H1 (cell line): ENCODE measurements around the gene INHBC. TPM values are rescaled to one million over a fixed set of nuclear protein-coding genes. Genes with fewer than 3 reads are reported as not detected.

Experiments
- CTCF ChIA-PET: fragments of 300-600 bp; sonication (Branson Sonifier 250); formaldehyde crosslinking; loops from one replicate; lab custom pipeline; 2021; ENCODE audit not compliant: partially characterized antibody; lab: Charles Lee
- POLR2A ChIA-PET: fragments of 300-600 bp; sonication (Branson Sonifier 250); formaldehyde crosslinking; loops from one replicate; lab custom pipeline; 2021; ENCODE audit warnings: inconsistent platforms; ENCODE audit not compliant: partially characterized antibody; lab: Charles Lee
- DNase-seq, 2 experiments: peaks; one replicate each; pipeline versions ENCODE4 v3.0.0 to v3.0.0-alpha.2; 2010 to 2022; ENCODE audit warnings: low spot score in 2 of 2, low read depth in 1 of 2, mixed read lengths in 1 of 2
- FAIRE-seq: peaks from 2 replicates; lab custom pipeline; 2011; peaks lifted over from hg19 to GRCh38; lab: Jason Lieb, UNC
- H2AFZ ChIP-seq: 2 replicates; pipeline ENCODE4 v1.8.1; 2012; ENCODE audit warnings: low read length, inconsistent platforms
- H2AK5ac ChIP-seq: 2 replicates; pipeline ENCODE4 v1.6.1; 2013; ENCODE audit warnings: low read depth, low read length
- H2BK120ac ChIP-seq: replicated peaks from 2 replicates; pipeline ENCODE3; 2013; ENCODE audit warnings: low read depth, low read length, inconsistent platforms
- H2BK12ac ChIP-seq: 2 replicates; pipeline ENCODE4 v1.6.1; 2013; ENCODE audit warnings: low read depth, low read length
- H2BK15ac ChIP-seq: 2 replicates; pipeline ENCODE4 v1.6.1; 2013; ENCODE audit warnings: low read length
- H2BK20ac ChIP-seq: 2 replicates; pipeline ENCODE4 v1.6.1; 2013; ENCODE audit warnings: low read length
- H2BK5ac ChIP-seq: 2 replicates; pipeline ENCODE4 v1.6.1; 2013; ENCODE audit warnings: low read depth, low read length
- H3K14ac ChIP-seq: 2 replicates; pipeline ENCODE4 v1.6.1; 2013; ENCODE audit warnings: inconsistent platforms; ENCODE audit not compliant: insufficient read length
- H3K18ac ChIP-seq: 2 replicates; pipeline ENCODE4 v1.6.1; 2013; ENCODE audit warnings: low read length; ENCODE audit errors: extremely low read depth
- H3K23ac ChIP-seq: 2 replicates; pipeline ENCODE4 v1.6.1; 2013; ENCODE audit warnings: inconsistent platforms; ENCODE audit not compliant: insufficient read length
- H3K23me2 ChIP-seq: 2 replicates; pipeline ENCODE4 v1.6.1; 2013; ENCODE audit warnings: low read depth, low read length
- H3K27ac ChIP-seq: 2 replicates; pipeline ENCODE4 v1.6.1; 2011; ENCODE audit warnings: low read depth, low read length, inconsistent platforms
- H3K27me3 ChIP-seq, 4 experiments: replicated peaks in 1 of 4; 1 replicate in 1 of 4; 2 replicates in 3 of 4; pipeline versions ENCODE4 v1.6.1 to v1.8.1; 2011 to 2013; ENCODE audit warnings: low read length in 3 of 4, mild to moderate bottlenecking in 3 of 4, inconsistent platforms in 2 of 4, mixed read lengths in 2 of 4, moderate library complexity in 1 of 4; ENCODE audit not compliant: control insufficient read depth in 3 of 4, insufficient read depth in 3 of 4; ENCODE audit errors: extremely low read depth in 1 of 4
- H3K36me3 ChIP-seq, 4 experiments: 2 replicates each; pipeline versions ENCODE4 v1.6.1 to v1.8.1; 2011 to 2013; ENCODE audit warnings: mild to moderate bottlenecking in 4 of 4, low read length in 3 of 4, moderate library complexity in 2 of 4, control low read depth in 1 of 4, inconsistent platforms in 1 of 4; ENCODE audit not compliant: insufficient read depth in 4 of 4, control insufficient read depth in 2 of 4
- H3K4ac ChIP-seq: replicated peaks from 2 replicates; pipeline ENCODE3; 2013; ENCODE audit warnings: low read length, low read depth, mixed read lengths, inconsistent platforms; ENCODE audit not compliant: insufficient read length
- H3K4me1 ChIP-seq, 4 experiments: replicated peaks in 1 of 4; 1 replicate in 1 of 4; 2 replicates in 3 of 4; pipeline versions ENCODE4 v1.6.1 to v1.8.1; 2011 to 2013; ENCODE audit warnings: low read length in 3 of 4, inconsistent platforms in 2 of 4, mixed read lengths in 1 of 4; ENCODE audit not compliant: insufficient read depth in 4 of 4, control insufficient read depth in 3 of 4
- H3K4me2 ChIP-seq, 2 experiments: 2 replicates each; pipeline versions ENCODE4 v1.6.1 to v1.8.1; 2011 to 2013; ENCODE audit warnings: low read depth in 2 of 2, low read length in 2 of 2, control low read depth in 1 of 2, inconsistent platforms in 1 of 2, mild to moderate bottlenecking in 1 of 2; ENCODE audit not compliant: insufficient read depth in 1 of 2
- H3K4me3 ChIP-seq, 4 experiments: fragments of 200-600, 300-600 bp in 1 of 4; sonication (generic), shearing (Covaris generic), sonication (Bioruptor Twin) in 1 of 4; 2 replicates each; pipeline versions ENCODE4 v1.5.1 to v1.8.1; 2011 to 2016; ENCODE audit warnings: low read length in 4 of 4, low read depth in 3 of 4, control low read depth in 2 of 4, inconsistent platforms in 2 of 4, mild to moderate bottlenecking in 2 of 4, mixed read lengths in 1 of 4, moderate library complexity in 1 of 4; ENCODE audit not compliant: insufficient read depth in 2 of 4; ENCODE audit errors: extremely low read depth in 1 of 4
- H3K56ac ChIP-seq: replicated peaks from 2 replicates; pipeline ENCODE3; 2013; ENCODE audit warnings: low read depth, mild to moderate bottlenecking, mixed read lengths, low read length, inconsistent platforms; ENCODE audit not compliant: insufficient read length
- H3K79me1 ChIP-seq: 2 replicates; pipeline ENCODE4 v1.6.1; 2013; ENCODE audit warnings: low read depth, low read length, control low read depth
- H3K79me2 ChIP-seq, 2 experiments: 2 replicates each; pipeline versions ENCODE4 v1.6.1 to v1.8.1; 2012 to 2013; ENCODE audit warnings: low read length in 2 of 2, mild to moderate bottlenecking in 2 of 2, inconsistent platforms in 1 of 2; ENCODE audit not compliant: insufficient read depth in 2 of 2, control insufficient read depth in 1 of 2
- H3K9ac ChIP-seq, 4 experiments: replicated peaks in 1 of 4; 1 replicate in 1 of 4; 2 replicates in 3 of 4; pipeline versions ENCODE4 v1.6.1 to v1.8.1; 2011 to 2013; ENCODE audit warnings: low read depth in 3 of 4, low read length in 3 of 4, control low read depth in 2 of 4, mild to moderate bottlenecking in 2 of 4, moderate library complexity in 2 of 4, inconsistent platforms in 1 of 4; ENCODE audit errors: extremely low read depth in 1 of 4
- H3K9me3 ChIP-seq, 2 experiments: 2 replicates each; pipeline versions ENCODE4 v1.6.1 to v1.8.1; 2012 to 2013; ENCODE audit warnings: mild to moderate bottlenecking in 2 of 2, moderate library complexity in 2 of 2, control low read depth in 1 of 2, inconsistent platforms in 1 of 2, low read depth in 1 of 2, low read length in 1 of 2, mixed read lengths in 1 of 2; ENCODE audit not compliant: insufficient read depth in 2 of 2
- H4K20me1 ChIP-seq, 2 experiments: replicated peaks in 1 of 2; 2 replicates each; pipeline versions ENCODE3 to v1.8.1; 2011 to 2013; ENCODE audit warnings: inconsistent platforms in 2 of 2, low read length in 2 of 2, mild to moderate bottlenecking in 1 of 2; ENCODE audit not compliant: insufficient read depth in 2 of 2, control insufficient read depth in 1 of 2
- H4K5ac ChIP-seq: 2 replicates; pipeline ENCODE4 v1.6.1; 2013; ENCODE audit warnings: low read length, low read depth, mixed read lengths, inconsistent platforms; ENCODE audit not compliant: insufficient read length
- H4K8ac ChIP-seq: 2 replicates; pipeline ENCODE4 v1.8.0; 2013; ENCODE audit warnings: mild to moderate bottlenecking, moderate library complexity, low read length, inconsistent platforms; ENCODE audit not compliant: insufficient read depth; ENCODE audit errors: extremely low read depth
- H4K91ac ChIP-seq: replicated peaks from 2 replicates; pipeline ENCODE3; 2013; ENCODE audit warnings: low read length, mixed read lengths, inconsistent platforms; ENCODE audit not compliant: insufficient read length
- ATF3 ChIP-seq: IDR thresholded peaks from 2 replicates; pipeline ENCODE4 v1.6.1; 2011; ENCODE audit warnings: low read depth, mild to moderate bottlenecking, low read length; ENCODE audit not compliant: insufficient read depth
- BACH1 ChIP-seq: IDR thresholded peaks from 2 replicates; pipeline ENCODE4 v1.6.1; 2012; ENCODE audit warnings: low read length, improper control_type of control experiment
- BRCA1 ChIP-seq: IDR thresholded peaks from 2 replicates; pipeline ENCODE4 v1.6.1; 2012; ENCODE audit warnings: low read depth, low read length, improper control_type of control experiment
- CEBPB ChIP-seq: IDR thresholded peaks from 2 replicates; pipeline ENCODE4 v1.6.1; 2012; ENCODE audit warnings: low read depth, low read length
- CREB1 ChIP-seq: IDR thresholded peaks from 2 replicates; pipeline ENCODE4 v1.6.1; 2012; ENCODE audit warnings: inconsistent platforms
- GABPA ChIP-seq: IDR thresholded peaks from 2 replicates; pipeline ENCODE4 v1.6.1; 2011; ENCODE audit warnings: mild to moderate bottlenecking, low read length, moderate library complexity, borderline replicate concordance; ENCODE audit not compliant: insufficient read depth
- GTF2F1 ChIP-seq: IDR thresholded peaks from 2 replicates; pipeline ENCODE4 v1.6.1; 2012; ENCODE audit warnings: low read depth, low read length, improper control_type of control experiment, borderline replicate concordance
- MAX ChIP-seq: IDR thresholded peaks from 2 replicates; pipeline ENCODE4 v1.6.1; 2012; ENCODE audit warnings: inconsistent platforms
- PHF8 ChIP-seq: fragments of 200-600 bp; sonication (generic); conservative IDR thresholded peaks from 2 replicates; pipeline ENCODE4 v1.7.1; 2012; ENCODE audit warnings: low read depth, mild to moderate bottlenecking, inconsistent platforms, low read length, moderate library complexity
- SP2 ChIP-seq: IDR thresholded peaks from 2 replicates; pipeline ENCODE4 v1.6.1; 2012; ENCODE audit warnings: mild to moderate bottlenecking, low read length, inconsistent platforms
- TAF7 ChIP-seq: optimal IDR thresholded peaks from 2 replicates; pipeline ENCODE3; 2011; ENCODE audit warnings: low read depth, mild to moderate bottlenecking, inconsistent platforms, low read length, moderate library complexity, borderline replicate concordance
- WGBS, 2 experiments: shearing (Covaris generic) in 1 of 2; methylation state at CpG; one replicate each; pipeline versions ENCODE4 v1.1.6 to v1.1.7; 2013 to 2015; ENCODE audit warnings: low lambda C conversion rate in 2 of 2, mixed read lengths in 2 of 2, inconsistent platforms in 1 of 2, low coverage in 1 of 2, missing lambda C conversion rate in 1 of 2; ENCODE audit not compliant: insufficient replicate concordance in 2 of 2, insufficient coverage in 1 of 2, insufficient read length in 1 of 2; ENCODE audit errors: extremely low coverage in 1 of 2, missing lambda C conversion rate in 1 of 2; 5-methylcytosine and 5-hydroxymethylcytosine counted together
- polyA plus RNA-seq, 7 experiments: library from polyadenylated mRNA; depleted of rRNA in 3 of 7; stranded (reverse) in 5 of 7; unstranded in 2 of 7; fragments of >200 nt in 5 of 7; fragments of 200-250 nt in 2 of 7; gene quantifications; 1 replicate in 5 of 7; 2 replicates in 1 of 7; 4 replicates in 1 of 7; pipeline versions ENCODE4 v1.2.1 to v1.2.3, GENCODE V29; 2011 to 2013; ENCODE audit warnings: missing spikeins in 2 of 7, mixed read lengths in 2 of 7
- total RNA-seq: library from RNA; stranded (reverse); fragmentation: NEBNext Ultra II Directional; extraction: Animal tissue kit (Norgen Biotek cat#: 25700); gene quantifications from 2 replicates; pipeline ENCODE4 v1.2.1, GENCODE V29; 2021

INHBC gene
- total and polyA plus RNA-seq, 2 of the 8 experiments (the other 6 are each of a cell fraction or from before 2014, with no cell fraction given) = 0.15 TPM; not detected in 1

- H3K4me1 ChIP-seq = peaks cover 0 to 25% (median 11%) of the 10 kb centered on the region in 4 experiments; a peak in 6 of 7 replicates
- H3K18ac ChIP-seq = peak overlapping the region; percentile 78
- 2% methylated on average over 72 of the region's 84 CpGs; no CpG with 5 or more reads in 1 of the 2 experiments for WGBS, 2 experiments
- H4K8ac ChIP-seq = peak overlapping the region; percentile 73
- H3K79me2 ChIP-seq = no peaks in the 10 kb centered on the region
- 0 out of 2 replicates have a peak overlapping the region, but pooled peaks have one; percentile 80 for H2BK12ac ChIP-seq
- FAIRE-seq = no peak
- H3K23me2 ChIP-seq = peaks cover 8% of the 10 kb centered on the region; the same call in 1 of the 2 replicates
- no peak overlapping the region for H2BK20ac ChIP-seq
- H2BK5ac ChIP-seq = no peak overlapping the region
- H4K91ac ChIP-seq = peak overlapping the region; percentile 15
- H3K9me3 ChIP-seq = no peaks in the 10 kb centered on the region
- peaks cover 0 to 4% of the 10 kb centered on the region in 2 experiments for H4K20me1 ChIP-seq
- H3K36me3 ChIP-seq = no peaks in the 10 kb centered on the region; a peak in 1 of 8 replicates
- no peak overlapping the region for H4K5ac ChIP-seq
- peaks cover 20 to 49% (median 42%) of the 10 kb centered on the region in 4 experiments for H3K27me3 ChIP-seq
- peak in 1 of 2 experiments; percentile 67 for DNase-seq
- CTCF ChIA-PET = interaction anchor here (0.6 to 25.1 kb wide), 13 partner anchors 11 to 264 kb away, joined by 3 to 441 read pairs (median 3); partner anchors contain the start of genes GLI1, INHBE, MARS1 and STAC3
- H3K14ac ChIP-seq = no peak overlapping the region
- H2BK15ac ChIP-seq = no peak overlapping the region
- no peak overlapping the region for H3K23ac ChIP-seq
- H2AK5ac ChIP-seq = no peak overlapping the region
- H3K27ac ChIP-seq = no peak overlapping the region
- peak overlapping the region; percentile 88 to 97 for H3K4me2 ChIP-seq
- H3K4ac ChIP-seq = peak overlapping the region; percentile 61
- no peak overlapping the region for H2BK120ac ChIP-seq
- POLR2A ChIA-PET = interaction anchor here (0.6 to 1.8 kb wide), 4 partner anchors 51 to 244 kb away, joined by 3 to 4 read pairs (median 4); no protein-coding TSS in a partner anchor
- H3K4me3 ChIP-seq = peak overlapping the region; percentile 22 to 59 (median 50)
- no peak overlapping the region for H3K9ac ChIP-seq
- H2AFZ ChIP-seq = peak overlapping the region; percentile 65; the same call in 1 of the 2 replicates
- H3K56ac ChIP-seq = no peak overlapping the region
- H3K79me1 ChIP-seq = no peaks in the 10 kb centered on the region
- TF ChIP-seq CREB1 (no peak), CEBPB (no peak), GTF2F1 (no peak), ATF3 (no peak), SP2 (no peak), PHF8 (no peak), TAF7 (no peak), GABPA (no peak), BACH1 (no peak), MAX (peak; percentile 75), BRCA1 (no peak)
Observed at GRCh38 chr12:57475271-57476161, 40.9 kb downstream of the INHBC start.
